Putamen (tissue), 1 donor: ENCODE measurements around the gene SP140L.
"Not testable (repeated sequence)": the region's sequence is repeated elsewhere in the genome, so short reads cannot be mapped to it uniquely, and the experiment has no call there.

Source experiments
- DNase-seq: peaks from one replicate; pipeline ENCODE4 v3.0.0-alpha.2; 2016; ENCODE audit warnings: low spot score

SP140L gene

DNA sequence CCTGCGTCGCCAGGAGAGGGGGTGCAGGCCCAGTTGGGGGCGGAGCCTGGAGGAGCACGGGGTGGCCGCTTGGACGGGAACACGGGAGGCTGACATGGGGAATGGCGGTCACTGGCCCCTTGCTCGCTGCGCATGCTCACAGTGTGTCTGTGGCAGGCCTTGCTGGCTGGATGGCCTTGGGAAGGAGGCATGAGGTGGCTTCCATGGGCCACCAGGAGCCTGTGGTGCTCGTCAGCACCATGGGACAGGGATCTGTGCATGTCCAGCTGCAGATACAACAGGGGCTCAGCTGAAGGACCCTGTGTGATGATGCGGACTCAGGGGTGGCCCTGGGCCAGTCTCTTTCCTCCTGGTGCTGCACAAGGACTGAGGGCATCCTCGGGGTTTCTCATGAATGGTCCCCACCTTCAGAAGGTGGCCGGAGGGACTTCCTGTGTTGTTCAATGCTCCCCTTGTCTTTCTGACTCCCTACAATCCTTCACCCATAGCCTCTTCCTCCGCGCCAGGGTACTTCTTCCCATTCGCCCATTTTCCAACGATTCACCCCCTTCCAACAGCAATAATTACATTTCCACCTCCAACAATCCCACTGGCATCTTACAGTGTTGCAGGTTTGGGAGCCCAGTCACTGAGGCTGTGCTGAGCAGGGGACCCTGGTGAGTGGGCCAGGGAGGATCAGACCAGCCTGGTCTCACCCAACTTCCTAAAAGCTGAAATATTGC is 3.4 kb upstream of the SP140L start:
- DNase-seq, result no peak

GRCh38 chr2:230324503-230324902 is 2.5 kb upstream of the SP140L start:
- DNase-seq, result no peak

DNA sequence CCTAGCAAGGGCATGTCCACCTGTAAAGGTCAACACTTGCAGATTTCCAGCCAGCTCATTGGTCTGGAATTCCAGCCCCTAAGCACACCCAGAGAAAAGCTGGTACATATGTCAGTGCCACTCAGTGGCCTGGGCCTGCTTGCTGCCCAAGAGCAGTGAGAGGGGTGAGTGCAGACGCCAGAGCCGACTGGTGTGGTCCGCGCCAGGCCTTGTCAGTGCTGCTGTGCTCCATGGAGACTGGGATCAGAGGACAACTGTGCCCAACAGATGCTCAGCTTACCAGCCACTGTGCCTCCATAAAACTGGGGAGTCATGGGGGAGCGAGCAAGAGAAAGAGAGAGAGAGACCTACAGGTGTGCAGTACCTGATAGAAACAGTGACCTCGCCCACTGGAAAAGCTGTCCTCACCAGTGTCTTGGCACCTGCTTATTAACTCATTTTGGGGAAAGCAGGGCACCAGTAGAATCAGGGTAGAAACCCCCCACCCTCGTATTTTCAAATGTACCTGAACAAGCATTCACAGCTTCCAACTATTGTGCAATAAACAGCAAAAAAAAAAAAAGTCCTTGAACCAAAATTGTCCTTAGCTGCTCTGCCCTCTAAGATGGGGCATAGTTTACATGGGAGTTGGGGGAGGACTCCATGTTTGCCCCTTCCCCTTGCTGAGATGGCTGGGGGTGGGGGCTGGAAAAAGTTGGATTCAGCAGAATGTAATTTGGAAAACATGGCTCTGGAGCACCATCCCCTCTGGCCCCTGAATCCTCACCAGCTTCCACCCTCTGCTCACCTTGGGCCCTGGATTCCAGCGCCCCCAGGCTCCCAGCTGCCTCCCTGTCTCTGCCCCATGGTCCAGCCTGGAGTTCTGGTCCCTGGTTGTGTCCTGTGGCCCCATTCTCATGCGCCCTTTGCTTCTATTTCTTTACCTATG is 1.4 kb upstream of the SP140L start:
- no peak for DNase-seq

DNA sequence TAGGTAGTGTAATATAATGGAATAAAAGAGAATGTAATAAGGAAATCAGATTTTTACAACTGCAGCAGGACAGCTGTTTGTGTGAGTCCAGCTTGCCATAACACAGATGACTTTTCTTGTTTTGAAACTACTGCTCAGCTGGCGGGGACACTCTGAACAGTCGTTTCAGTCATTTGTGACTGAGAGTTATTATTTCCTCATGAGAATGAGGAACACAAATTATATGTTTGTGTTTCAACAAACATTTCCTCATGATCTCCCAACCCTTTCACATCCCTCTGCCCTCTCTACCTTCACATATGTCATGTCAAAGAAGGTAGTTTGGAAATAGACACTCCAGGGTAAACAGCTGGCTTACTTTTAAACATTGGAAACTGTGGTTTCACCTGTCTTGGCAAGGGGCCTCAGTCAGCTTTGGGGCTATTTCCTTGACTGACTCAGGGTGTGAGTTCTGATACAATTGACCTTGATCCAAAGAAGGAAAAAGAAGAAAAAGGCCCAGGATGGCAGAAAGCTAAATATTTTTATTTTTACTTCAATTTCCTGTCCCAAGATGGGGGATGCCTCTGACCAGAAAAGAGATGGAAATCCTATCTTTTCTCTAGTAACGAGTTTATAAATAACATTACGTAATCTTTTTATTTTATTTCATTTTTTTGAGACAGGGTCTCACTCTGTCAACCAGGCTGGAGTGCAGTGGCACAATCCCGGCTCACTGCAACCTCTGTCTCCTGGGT is 593 bp downstream of the SP140L start:
- no peak for DNase-seq

- DNase-seq, result no peak
These were observed 1.1 kb downstream of the SP140L start for GRCh38 chr2:230328155-230328458.

DNA sequence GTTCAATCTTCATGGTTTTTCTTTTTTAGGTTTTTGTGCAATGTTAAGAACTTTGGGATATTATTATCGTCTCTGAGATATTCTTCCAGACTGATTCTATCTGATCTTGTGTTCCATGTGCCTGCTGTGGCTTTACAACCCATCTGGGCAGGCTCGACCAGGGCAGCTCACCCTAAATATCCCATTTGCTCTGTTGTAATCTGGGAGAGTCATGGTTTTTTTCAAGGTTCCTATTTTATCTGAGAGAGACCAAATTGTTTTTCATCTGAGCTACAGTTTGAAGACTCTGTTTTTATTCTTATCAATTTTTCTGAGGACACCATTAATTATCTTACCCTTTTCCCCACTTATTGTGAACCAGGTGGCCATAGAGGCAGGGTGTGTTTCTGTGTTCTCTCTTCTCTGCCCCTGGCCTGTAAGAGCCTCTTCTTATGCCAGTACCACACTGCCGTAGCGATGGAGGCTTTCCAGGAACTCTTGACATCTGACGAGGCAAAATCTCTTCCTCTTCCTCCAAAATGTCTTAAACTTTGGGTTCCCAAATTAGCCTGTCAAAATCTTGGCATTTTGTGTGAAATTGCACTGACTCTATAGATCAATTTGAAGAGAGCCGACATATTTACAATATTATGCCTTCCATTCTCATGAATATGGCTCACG is 3.1 kb downstream of the SP140L start:
- no peak for DNase-seq

DNA sequence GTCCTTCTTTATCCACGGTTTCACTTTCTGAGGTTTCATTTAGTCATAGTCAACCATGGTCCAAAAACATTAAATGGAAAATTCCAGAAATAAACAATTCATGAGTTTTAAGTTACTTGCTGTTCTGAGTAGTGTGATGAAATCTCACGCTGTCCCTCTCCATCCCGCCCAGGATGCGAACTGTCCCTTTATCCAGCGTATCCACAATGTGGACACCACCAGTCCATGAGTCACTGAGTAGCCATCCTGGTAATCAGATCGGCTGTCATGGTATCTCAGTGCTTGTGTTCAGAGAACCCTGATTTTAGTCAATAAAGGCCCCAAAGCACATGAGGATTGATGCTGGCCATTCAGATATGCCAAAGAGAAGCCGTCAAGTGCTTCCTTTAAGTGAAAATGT is 3.7 kb downstream of the SP140L start:
- no peak for DNase-seq

DNA sequence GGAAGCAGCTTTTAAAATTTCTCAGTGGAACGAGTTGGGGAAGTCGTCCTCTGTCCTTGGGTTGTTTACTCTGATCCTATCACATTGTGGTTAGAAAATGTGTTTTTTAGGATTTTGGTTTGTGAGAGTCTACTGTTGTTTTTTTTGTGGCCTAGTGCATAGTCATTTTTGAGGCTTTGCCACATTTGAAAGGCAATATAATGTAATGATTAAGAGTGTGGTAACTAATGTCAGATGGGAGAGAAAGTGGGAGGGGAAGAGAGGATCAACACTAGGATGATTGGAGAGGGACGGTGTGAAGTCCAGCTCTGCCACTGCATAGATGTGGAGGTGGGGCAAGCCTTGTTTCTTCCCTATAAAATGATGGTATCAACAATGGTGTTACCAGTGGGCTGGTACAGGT is 8.5 kb downstream of the SP140L start:
- DNase-seq, result no peak

DNA sequence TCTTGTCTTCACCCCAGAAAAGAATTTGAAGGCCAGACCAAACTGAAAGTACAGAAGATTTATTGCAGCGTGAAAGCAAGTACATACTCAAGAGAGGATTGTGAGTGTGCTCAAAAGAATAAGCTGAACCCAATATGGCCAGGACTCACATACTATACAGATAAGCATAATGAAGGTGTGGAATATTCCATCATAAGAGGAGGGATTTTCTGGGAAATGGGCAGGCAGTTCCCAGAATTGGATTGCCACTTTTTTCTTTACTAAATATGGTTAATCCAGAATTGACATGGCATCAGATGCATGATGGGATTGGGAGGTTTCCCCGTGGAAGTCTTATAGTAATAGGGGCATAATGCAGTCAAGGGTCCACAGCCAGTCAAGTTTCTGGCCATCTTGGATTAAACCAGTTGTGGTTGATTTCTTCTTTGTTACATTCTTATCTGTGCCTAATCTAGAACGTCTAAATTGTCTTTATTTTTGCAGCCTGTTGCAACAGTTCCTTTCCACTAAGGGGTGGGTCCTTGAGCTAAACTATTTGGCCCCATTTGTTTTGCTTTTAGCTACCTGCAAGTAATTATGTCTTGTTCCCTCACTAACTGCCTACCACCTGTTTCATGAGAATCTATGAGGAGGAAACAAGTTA is 9.0 kb downstream of the SP140L start:
- no peak for DNase-seq

GRCh38 chr2:230341936-230342528 is 15.0 kb downstream of the SP140L start:
- DNase-seq, result not testable (repeated sequence)

DNA sequence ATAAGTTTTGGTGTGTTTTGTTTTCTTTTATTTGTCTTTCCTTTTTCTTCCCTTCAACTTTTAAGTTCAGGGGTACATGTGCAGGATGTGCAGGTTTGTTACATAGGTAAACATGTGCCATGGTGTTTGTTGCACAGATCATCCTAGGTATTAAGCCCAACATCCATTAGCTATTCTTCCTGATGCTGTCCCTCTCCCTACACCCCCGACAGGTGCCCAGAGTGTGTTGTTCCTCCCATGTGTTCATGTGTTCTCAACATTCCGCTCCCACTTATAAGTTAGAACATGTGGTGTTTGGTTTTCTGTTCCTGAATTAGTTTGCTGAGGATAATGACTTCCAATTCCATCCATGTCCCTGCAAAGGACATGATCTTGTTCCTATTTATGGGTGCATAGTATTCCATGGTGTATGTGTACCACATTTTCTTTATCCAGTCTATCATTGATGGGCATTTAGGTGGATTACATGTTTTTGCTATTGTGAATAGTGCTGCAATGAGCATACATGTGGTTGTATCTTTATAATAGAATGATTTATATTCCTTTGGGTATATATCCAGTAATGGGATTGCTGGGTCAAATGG is 16.1 kb downstream of the SP140L start:
- not testable (repeated sequence) for DNase-seq

DNA sequence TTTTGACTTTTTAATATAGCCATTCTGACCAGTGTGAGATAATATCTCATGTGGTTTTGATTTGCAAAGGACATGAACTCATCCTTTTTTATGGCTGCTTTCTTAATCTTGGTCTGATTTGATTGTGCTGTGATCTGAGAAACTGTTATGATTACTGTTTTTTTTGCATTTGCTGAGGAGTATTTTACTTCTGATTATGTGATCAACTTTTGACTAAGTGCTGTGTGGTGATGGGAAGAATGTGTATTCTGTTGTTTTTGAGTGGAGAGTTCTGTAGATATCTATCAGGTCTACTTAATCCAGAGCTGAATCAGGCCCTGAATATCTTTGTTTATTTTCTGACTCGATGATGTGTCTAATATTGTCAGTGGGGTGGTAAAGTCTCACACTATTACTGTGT is 16.8 kb downstream of the SP140L start:
- DNase-seq, result no peak

GRCh38 chr2:230346465-230346864 is 19.5 kb downstream of the SP140L start:
- no peak for DNase-seq

- no peak for DNase-seq
These were observed 20.0 kb downstream of the SP140L start for GRCh38 chr2:230346921-230347533.

DNA sequence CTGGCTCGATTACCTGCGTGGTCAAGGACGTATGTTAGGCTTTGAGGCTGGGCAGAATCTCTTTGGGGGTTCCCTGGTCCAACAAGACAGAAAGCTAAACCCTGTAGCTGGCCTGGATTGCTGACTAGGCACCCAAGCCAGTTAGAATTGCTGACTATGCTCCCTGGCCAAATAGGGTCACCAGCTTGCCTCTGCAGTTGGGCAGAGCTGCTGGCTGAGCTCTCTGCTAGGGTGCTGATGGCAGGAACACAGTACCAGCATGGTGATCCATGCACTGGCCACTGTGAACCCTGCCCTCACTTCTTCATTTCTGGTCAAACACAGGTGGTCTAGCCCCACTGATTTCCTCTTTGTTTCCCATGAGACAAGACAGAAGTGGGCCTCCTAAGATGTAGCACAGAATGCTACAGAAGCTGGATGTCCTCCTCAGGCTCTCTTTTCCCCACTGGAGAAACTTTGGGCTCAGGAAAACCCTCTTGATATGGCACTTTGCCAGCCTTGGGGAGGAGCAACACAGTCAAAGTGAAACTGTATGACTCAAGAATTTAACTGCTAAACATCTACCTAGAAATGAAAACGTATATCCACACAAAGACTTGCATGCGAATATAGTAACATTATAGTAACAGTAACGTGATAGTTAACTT is 20.8 kb downstream of the SP140L start:
- no peak for DNase-seq

DNA sequence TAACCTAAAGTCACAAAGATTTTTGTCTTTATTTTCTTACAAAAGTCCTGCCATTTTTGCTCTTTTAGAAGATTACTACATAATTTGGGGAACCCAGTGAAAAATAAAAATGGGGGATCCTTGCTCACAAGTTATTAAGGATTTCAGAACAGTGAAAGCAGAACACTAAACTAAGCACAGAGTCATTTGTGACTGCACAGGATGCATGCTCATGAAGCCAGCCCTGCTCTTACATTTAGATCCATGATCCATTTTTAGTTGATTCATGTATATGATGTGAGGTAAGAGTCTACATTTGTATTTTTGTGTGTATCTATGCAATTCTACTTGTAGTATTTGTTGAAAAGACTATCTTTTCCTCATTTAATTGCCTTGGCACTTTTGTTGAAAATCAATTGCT is 21.8 kb downstream of the SP140L start:
- no peak for DNase-seq

DNA sequence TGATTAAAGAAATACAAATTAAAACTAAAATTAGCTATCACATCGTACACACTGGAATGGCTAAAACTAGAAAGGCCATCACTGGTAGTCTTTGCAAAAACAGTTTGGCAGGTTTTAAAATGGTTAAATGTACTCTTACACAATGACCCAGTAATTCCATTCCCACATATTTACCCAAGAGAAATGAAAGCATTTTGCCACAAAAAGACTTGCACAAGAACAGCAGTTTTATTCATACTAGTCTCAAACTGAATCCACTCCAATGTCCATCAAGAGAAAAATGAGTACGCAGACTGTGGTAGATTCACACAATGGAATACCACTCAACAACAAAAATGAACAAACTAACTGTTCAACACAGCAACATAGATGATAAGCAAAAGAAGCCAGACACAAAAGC is 29.1 kb downstream of the SP140L start:
- no peak for DNase-seq

DNA sequence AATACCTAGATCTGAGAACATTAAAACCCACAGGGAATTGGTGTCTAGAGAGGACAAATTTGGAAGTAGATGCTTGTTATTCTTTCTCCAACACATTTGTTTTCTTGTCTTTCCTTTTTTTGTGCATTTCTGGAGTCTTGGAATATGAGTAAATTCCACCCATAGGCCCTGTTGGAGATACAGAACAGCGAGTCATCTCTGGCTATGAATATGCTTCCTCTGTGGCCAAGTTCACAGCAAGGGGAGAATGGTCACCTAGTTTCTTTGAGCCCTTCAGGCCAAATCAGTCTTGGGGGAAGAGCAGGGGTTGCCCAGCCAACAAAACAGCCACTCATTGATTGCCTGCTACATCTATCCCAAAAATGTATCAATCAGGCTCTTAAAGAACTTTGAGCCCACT is 31.3 kb downstream of the SP140L start:
- no peak for DNase-seq

- DNase-seq, result no peak
These were observed 33.0 kb downstream of the SP140L start for GRCh38 chr2:230360028-230360427.
